Omental fat pad (tissue), 4 donors: ENCODE data around the gene METRNL. TPM values are rescaled to one million over a fixed set of nuclear protein-coding genes. Genes with fewer than 3 reads are reported as not detected.
"Not testable (repeated sequence)": the region's sequence is repeated elsewhere in the genome, so short reads cannot be mapped to it uniquely, and the experiment has no call there.

Source experiments
- ATAC-seq: fragments of 150-250 bp; one replicate; pipeline ENCODE4 v1.9.1; 2016; ENCODE audit warnings: mild to moderate bottlenecking, moderate library complexity; ENCODE audit not compliant: low FRiP score
- DNase-seq: peaks from one replicate; pipeline ENCODE4 v3.0.0-alpha.2; 2019; ENCODE audit warnings: low spot score
- total RNA-seq, 4 donors: library from RNA; depleted of rRNA; stranded (reverse); fragments of >200 nt; gene quantifications; one replicate each; pipeline ENCODE4 v1.1.0, GENCODE V29; 2016
- TF ChIP-seq, protein P1 (sequence below), 3 donors: fragments of 450-650 bp; IDR thresholded peaks; one replicate each; pipeline ENCODE4 v1.5.1; 2016 to 2017; ENCODE audit warnings: antibody characterized with exemption in 3 of 3, mild to moderate bottlenecking in 3 of 3, moderate library complexity in 2 of 3

The METRNL gene, protein sequence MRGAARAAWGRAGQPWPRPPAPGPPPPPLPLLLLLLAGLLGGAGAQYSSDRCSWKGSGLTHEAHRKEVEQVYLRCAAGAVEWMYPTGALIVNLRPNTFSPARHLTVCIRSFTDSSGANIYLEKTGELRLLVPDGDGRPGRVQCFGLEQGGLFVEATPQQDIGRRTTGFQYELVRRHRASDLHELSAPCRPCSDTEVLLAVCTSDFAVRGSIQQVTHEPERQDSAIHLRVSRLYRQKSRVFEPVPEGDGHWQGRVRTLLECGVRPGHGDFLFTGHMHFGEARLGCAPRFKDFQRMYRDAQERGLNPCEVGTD
- total RNA-seq = 100 to 1,000 TPM in 2 of 4 donors, 10 to 100 TPM in 2; 68.4 to 271 (median 99.9) TPM

GRCh38 chr17:83079352-83079747 is at the start of gene METRNL:
METRNL (plus strand) TSS chr17:83079609; CDS start chr17:83079816, 207 bp downstream.
- ATAC-seq (peak; percentile 60), DNase-seq (no peak)
- TF ChIP-seq, protein P1, sequence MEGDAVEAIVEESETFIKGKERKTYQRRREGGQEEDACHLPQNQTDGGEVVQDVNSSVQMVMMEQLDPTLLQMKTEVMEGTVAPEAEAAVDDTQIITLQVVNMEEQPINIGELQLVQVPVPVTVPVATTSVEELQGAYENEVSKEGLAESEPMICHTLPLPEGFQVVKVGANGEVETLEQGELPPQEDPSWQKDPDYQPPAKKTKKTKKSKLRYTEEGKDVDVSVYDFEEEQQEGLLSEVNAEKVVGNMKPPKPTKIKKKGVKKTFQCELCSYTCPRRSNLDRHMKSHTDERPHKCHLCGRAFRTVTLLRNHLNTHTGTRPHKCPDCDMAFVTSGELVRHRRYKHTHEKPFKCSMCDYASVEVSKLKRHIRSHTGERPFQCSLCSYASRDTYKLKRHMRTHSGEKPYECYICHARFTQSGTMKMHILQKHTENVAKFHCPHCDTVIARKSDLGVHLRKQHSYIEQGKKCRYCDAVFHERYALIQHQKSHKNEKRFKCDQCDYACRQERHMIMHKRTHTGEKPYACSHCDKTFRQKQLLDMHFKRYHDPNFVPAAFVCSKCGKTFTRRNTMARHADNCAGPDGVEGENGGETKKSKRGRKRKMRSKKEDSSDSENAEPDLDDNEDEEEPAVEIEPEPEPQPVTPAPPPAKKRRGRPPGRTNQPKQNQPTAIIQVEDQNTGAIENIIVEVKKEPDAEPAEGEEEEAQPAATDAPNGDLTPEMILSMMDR (IDR thresholded peaks at IDR 0.05) = no peak

GRCh38 chr17:83030432-83030831 is 49.0 kb upstream of the METRNL start:
- no peak for ATAC-seq
- no peak for DNase-seq

GRCh38 chr17:83031321-83031945 is 48.0 kb upstream of the METRNL start:
- ATAC-seq (no peak), DNase-seq (no peak)

More at GRCh38 chr17:83030432-83030831, 49.0 kb upstream of the METRNL start:
- TF ChIP-seq, protein P1 (IDR thresholded peaks at IDR 0.05) = no peak

DNA sequence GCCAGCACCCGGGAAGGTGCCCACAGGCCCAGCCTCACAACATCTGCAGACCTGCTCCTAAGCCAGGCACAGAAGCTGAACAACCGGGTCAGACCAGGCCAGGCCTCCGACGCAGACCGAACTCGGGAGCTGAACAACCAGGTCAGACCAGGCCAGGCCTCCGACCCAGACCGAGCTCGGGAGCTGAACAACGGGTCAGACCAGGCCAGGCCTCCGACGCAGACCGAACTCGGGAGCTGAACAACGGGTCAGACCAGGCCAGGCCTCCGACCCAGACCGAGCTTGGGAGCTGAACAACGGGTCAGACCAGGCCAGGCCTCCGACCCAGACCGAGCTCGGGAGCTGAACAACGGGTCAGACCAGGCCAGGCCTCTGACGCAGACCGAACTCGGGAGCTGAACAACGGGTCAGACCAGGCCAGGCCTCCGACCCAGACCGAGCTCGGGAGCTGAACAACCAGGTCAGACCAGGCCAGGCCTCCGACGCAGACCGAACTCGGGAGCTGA is 47.4 kb upstream of the METRNL start:
- DNase-seq, ATAC-seq: not testable (repeated sequence)

More at GRCh38 chr17:83031321-83031945, 48.0 kb upstream of the METRNL start:
- TF ChIP-seq, protein P1 (IDR thresholded peaks at IDR 0.05) = no peak

DNA sequence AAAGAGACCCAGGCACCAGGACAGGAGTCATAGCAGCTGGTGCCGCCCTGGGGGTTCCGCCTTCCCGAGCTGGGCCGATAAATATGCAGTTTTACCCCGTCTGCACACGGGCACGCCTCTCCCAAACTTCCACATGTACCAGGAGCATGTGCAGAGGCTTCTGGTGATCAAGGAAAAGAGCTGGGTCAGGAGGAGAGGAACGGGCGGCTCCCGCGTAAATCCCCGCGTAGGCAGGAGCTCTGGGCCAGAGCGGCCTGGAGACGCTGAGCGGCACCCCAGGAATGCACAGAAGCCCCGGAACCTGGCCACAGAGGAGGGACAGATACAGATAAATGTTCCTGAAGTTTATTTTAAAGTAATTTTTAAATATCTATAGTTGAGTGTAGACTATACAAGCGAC is 46.6 kb upstream of the METRNL start:
- ATAC-seq (no peak), DNase-seq (no peak)
- TF ChIP-seq, protein P1 (IDR thresholded peaks at IDR 0.05) = no peak

DNA sequence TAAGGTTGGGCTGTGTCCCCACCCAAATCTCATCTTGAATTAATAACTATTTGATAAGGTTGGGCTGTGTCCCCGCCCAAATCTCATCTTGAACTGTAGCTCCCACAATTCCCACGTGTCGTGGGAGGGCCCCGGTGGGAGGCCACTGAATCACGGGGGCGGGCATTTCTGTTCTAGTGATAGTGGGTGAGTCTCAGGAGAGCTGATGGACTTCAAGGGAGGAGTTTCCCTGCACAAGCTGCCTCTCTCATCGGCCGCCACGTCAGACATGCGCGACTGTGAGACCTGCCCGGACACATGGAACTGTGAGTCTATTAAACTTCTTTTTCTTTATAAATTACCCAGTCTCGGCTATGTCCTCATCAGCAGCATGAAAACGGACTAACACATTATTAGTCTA is 44.9 kb upstream of the METRNL start:
- TF ChIP-seq, protein P1 (IDR thresholded peaks at IDR 0.05) = no peak
- DNase-seq (no peak), ATAC-seq (no peak)

DNA sequence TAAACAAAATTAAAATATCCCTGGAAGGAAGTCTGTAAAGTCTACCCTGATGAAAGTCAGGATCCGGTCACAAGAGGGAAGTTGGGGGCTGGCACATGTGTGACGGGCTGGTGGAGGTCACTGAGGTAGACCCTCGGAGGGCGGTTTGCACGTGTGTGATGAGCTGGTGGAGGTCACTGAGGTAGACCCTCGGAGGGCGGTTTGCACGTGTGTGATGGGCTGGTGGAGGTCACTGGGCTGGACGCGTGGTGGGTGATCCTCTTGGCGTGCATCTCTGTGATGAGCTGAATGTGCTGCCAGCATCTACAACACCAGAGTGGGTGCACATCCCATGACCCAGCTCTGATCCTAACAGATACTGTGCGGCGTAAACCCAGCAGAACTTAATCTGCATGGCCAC is 43.7 kb upstream of the METRNL start:
- DNase-seq (no peak), ATAC-seq (no peak)
- TF ChIP-seq, protein P1 (IDR thresholded peaks at IDR 0.05) = no peak
